Measurements from ENCODE around the gene RPGRIP1L.
"Not testable (repeated sequence)": the region's sequence is repeated elsewhere in the genome, so short reads cannot be mapped to it uniquely, and the experiment has no call there.

Gene RPGRIP1L

DNA sequence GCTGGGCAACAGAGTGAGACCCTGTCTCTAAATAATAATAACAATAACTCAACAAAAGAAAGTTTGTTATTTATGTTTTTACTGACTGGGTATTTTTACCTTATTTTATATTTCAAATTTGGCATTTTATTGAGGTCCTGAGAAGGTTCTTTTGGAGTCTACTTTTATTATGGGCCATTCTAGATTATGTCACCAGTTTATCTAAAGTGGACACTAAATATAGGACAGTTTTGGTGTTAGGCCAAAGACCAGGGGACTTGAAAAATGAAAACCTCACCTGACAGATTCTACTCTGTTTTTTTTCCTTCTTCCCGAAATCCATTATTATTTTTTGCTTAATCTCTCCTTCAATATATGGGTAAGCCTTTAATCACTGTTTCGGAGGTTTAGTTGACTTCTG is 8.4 kb upstream of the RPGRIP1L start:
- DNase-seq (ENCODE audit: low read depth) = no peak

DNA sequence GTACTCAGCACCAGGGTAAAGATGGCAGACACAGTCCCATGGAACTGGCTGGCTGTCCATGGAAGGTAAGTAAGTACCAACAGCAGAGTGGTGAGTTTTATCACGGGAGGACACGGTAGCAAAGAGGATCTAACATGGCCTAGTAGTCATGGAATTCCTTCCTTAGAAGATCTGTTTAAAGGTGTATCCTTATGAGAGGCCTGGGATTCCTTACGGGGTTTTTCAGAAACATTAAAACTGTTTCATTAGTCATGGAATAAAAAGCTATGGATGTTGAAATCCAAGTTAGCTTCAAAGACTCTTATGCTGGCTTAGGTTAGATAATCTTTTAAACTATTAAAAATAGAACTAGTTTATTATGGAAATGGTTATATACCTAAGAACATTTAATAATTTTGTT is 7.7 kb upstream of the RPGRIP1L start:
- no peak for DNase-seq (ENCODE audit: low read depth)

DNA sequence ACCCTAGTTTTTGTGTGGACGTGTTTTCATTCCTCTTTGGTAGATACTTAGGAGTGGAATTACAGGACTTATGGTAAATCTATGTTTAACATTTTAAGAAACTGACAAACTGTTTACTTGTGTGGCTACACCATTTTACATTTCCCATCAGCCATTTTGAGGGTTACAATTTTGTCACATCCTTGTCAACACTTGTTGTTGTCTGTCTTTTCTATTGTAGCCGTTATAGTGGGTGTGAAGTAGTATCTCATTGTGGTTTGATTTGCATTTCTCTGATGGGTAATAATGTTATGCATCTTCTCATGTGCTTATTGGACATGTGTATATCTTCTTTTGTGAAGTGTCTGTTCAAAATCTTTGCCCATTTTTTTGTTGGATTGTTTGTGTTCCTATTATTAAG is 4.8 kb upstream of the RPGRIP1L start:
- DNase-seq (ENCODE audit: low read depth) = no peak

DNA sequence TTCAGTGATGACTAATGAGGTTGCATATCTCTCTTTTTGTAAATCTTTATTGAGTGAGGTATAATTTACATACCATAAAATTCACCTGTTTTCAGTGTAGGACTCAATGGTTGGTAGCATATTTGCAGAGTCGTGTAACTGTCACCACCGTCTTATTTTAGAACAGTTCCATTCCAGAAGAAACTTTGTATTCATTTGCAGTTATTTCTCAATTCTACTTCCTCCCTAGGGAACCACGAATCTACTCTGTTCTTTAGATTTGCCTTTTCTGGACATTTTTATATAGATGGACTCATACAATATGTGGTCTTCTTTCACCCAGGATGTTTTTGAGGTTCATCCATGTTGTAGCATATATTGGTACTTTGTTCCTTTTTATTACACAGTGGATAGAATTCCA is 4.0 kb upstream of the RPGRIP1L start:
- no peak for DNase-seq (ENCODE audit: low read depth)

DNA sequence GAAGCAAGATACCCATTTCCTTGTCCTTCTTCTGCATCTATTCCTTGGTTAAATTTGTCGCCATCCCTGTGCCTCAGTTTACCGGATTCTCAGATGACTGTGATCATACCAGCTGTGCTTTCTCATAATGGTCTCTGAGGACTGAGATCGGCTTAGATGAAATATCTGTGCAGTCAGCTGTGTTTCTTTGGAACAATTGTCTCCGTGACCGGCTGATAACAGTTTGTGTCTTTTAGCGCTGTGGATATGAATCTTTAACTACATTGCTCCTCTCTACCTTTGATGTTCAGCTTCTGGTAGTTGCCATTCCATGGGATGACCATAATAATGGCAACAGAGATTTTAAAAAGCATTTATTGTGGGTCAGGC is 770 bp upstream of the RPGRIP1L start:
- no peak for DNase-seq (ENCODE audit: low read depth)

DNA sequence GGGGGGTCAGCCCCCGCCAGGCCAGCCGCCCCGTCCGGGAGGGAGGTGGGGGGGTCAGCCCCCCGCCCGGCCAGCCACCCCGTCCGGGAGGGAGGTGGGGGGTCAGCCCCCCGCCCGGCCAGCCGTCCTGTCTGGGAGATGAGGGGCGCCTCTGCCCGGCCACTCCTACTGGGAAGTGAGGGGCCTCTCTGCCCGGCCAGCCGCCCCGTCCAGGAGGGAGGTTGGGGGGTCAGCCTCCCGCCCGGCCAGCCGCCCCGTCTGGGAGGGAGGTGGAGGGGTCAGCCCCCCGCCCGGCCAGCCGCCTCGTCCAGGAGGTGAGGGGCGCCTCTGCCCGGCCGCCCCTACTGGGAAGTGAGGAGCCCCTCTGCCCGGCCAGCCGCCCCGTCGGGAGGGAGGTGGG is 5.4 kb downstream of the RPGRIP1L start:
- not testable (repeated sequence) for DNase-seq (ENCODE audit: low read depth)

DNA sequence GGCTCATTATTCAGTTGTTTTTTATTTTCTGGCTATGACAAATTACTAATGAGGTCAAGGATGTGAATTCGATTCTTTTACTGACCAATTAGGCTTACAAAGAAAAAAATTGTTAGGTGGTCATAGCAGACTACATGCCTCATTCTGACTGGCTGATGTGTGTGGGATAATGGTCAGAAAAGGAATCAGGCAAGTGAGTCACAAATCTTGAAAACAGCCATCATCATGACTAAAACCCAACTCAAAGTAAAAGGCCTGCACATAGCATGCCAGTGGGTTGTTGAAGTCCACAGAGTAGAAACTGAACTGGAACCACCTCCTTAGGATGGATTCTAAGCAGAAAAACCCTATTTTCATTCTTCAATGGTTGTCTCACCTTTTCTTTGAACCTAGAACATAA is 8.6 kb downstream of the RPGRIP1L start:
- DNase-seq (ENCODE audit: low read depth) = no peak

DNA sequence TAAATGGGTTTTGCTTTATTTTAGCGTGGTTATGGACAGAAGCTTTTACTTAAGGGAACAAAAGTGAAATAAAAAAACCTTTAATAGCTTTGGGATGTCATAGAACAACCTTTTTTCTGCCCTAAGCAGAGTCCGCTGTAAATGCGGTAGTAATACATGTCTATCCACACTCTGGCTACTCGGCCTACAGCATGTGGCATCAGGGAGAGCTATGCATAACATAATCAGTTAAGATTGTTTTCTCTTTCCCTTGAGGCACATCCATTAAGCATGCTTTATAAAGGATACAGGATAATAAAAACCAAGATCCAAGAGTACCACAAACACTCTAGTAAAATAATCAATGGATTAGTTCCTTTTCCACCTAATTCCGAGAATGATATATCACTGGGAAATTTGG is 10.3 kb downstream of the RPGRIP1L start:
- no peak for DNase-seq (ENCODE audit: low read depth)

DNA sequence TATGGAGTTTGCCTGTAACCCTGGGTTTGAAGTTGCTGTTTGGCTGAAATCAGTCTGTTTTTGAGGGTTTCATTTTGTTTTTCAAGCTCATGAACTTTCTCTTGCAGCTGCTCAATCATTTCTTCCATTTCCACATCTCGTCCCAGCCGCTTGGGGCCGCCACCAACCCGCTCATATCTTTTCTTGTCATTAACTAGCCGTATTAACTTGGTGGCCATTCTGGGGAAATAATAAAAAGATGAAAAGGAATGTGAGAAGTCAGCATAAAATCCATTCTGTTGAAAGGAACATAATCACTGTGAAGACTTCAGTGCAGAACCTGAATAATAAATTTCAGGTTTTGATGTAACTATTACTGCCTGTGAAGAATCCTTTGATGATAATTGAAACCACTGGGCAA is 11.5 kb downstream of the RPGRIP1L start:
- no peak for DNase-seq (ENCODE audit: low read depth)

DNA sequence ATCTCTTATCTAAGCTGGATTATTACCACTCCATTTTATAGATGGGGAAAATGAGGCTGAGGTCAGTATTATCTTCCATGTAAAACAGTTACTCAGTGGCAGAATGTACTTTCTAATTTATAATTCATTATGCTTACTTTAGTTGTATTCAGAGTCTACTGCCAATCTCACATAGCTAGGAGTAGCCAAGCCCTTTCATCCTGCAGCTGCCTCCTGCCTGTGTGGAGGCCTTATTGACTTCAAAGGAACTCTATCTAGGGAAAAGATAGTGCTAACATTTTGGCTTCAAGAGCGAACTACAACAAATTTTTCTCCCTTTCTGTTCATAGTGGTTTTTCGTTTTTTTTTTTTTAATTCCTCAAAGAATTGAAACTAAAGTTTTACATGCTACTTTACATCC is 12.9 kb downstream of the RPGRIP1L start:
- no peak for DNase-seq (ENCODE audit: low read depth)

DNA sequence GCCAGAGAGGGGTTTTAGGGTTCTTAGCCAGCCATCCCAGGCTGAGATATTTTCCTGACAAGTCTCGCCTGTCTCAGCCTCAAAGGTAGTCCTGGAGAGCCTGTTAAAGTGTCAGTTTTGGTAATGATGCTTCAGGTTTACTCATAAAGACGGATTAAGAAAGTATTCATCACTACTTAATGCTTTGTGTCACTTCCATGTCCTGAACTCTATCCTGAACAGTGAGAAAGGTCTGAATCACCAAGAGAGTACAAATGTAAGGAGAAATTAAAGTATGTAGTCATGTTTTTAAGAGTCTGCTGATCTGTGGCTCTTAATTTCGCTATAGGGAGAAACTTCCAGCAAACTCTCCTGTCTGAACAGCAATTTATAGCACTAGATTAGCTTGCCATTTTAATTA is 14.0 kb downstream of the RPGRIP1L start:
- no peak for DNase-seq (ENCODE audit: low read depth)

DNA sequence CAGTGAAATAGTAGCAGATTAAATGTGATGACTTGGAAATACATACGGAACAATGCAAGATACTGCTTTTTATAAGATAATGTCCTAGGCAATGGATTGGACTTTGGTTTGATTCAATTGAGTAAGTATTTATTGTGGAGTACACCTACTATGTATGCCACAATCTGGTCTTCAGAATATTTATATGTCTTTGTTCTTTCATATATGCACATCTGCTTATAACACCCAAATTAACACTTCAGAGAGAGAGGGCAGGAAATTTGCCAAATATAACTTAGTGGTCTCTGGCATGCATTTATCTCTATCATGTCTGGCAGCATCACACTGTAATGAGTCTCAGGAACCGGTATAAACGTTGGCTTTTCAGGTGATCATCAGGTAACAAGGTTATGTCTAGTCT is 16.9 kb downstream of the RPGRIP1L start:
- DNase-seq (ENCODE audit: low read depth) = no peak

DNA sequence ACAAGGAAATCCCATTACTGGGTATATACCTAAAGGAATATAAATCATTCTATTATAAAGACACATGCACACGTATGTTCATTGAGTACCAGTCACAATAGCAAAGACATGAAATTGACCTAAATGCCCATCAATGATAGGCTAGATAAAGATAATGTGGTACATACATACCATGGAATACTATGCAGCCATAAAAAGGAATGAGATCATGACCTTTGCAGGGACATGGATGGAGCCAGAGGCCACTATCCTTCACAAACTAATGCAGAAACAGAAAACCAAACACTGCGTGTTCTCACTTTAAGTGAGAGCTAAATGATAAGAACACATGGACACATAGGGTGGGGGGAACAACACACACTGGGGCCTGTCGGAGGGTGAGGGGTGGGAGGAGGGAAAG is 18.3 kb downstream of the RPGRIP1L start:
- not testable (repeated sequence) for DNase-seq (ENCODE audit: low read depth)

DNA sequence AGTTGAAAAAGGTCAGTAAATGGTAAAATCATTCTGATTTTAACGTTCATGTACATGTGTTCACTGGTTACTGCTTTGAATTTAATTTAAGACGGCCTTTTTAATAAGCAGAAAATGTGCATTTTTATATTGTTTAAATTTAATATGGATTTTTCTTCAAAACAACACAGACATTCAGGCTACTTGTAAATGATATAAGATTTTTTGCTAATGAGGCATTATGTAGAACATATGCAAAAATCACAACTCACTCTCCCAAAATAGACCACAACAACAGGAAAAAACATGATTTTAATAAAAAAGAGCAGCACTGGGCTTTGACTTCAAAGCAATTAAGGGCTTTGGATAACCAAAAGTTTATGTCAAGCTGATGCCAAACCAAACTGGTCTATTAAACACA is 22.3 kb downstream of the RPGRIP1L start:
- DNase-seq (ENCODE audit: low read depth) = no peak

DNA sequence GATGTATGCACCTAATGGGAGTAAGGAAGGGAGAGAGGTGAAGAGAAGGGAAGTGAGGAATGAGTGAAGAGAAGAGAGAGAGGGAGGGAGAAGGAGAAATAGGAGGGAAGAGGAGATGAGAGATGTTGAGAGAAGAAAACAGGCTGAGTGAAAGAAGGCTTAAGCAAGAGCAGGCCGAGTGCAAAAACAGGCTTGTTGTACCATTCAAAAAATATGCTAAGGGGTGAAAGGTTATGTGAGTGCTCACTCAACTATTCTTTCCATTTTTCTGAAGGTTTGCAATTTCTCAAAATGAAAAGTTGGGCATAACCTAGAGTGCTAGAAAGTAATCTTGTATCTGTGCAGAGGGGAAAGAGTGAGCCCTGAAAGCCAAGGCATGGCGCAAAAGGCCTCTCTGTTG is 22.9 kb downstream of the RPGRIP1L start:
- DNase-seq (ENCODE audit: low read depth) = no peak

DNA sequence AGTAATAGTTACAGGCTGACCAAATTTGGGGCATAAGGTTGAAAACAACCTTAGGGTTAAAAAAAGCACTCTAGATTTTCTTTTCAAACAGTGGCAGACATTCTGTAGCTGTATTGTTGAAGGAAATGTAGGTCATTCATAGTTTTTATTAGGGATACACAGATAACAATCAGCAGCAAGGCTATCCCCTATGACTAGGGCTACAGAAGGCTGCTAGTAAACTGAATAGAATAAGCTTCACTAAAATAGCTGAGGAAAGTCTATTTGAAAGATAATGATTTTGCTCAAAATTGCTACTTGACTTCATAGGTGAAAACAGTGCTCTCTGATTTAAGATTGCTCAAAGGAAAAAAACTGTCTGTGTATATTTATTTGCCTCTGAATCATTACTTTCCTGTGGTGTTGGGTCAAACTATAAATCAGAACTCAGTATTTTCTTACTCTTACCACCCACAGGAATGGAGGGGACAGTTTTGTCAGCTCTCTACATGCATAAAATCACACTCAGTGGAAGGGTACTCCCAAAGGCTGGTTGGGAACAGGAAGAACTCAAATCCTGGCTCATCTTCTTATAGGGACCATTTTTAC is 24.8 kb downstream of the RPGRIP1L start:
- DNase-seq (ENCODE audit: low read depth) = no peak

DNA sequence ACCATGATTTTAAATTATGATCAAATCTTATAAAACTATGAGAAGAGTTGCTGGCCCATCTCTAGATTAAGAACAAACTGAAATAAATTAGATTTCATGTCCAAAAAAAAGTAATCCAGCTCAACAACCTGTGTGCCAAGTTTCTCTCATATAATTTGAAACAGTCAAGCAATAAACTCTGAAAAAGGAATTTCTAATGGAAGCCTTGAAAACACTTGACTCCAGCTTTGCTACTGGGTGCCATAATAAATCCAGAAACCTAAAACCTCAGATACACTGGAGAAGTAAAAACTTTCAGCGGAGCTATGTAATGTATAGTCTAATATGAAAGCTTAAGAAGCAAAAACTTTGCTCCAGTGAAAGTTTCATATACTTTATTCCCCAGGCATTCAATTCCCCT is 25.5 kb downstream of the RPGRIP1L start:
- no peak for DNase-seq (ENCODE audit: low read depth)

DNA sequence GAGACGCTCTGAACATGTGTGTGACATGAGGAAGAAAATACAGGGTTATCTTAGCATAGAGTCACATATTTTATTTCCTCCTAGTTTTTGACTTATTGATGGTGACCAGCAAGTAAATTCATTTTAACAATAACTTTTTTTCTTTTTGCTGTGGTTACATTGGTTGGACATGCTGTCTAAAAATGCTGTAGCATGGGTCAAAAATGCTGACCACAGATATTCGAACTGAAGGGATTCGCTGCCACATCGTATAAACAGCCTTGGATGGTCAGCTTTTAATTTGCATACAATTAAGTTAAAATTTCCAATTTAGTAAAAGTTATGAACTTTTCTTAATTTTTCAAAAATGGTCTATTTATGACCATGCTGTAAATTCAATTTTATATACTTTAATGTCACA is 30.5 kb downstream of the RPGRIP1L start:
- DNase-seq (ENCODE audit: low read depth) = no peak

DNA sequence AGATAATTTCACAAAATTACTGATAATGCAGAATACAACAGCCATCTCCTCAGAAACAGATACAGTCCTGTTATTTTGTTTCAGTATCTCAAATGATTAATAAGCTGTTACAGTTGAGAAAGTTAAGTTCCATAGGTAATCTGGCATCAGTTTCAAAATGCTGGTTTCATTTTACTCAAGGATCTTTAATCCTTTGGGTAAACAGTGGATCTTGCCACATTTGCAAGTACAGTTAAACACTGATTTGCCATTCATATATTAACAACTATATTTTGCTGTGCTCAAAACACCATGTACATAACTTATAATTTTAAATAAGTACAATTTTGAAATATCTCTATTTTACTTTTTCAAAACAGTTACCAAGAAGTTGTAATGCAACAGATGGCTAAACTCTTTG is 31.2 kb downstream of the RPGRIP1L start:
- DNase-seq (ENCODE audit: low read depth) = no peak

DNA sequence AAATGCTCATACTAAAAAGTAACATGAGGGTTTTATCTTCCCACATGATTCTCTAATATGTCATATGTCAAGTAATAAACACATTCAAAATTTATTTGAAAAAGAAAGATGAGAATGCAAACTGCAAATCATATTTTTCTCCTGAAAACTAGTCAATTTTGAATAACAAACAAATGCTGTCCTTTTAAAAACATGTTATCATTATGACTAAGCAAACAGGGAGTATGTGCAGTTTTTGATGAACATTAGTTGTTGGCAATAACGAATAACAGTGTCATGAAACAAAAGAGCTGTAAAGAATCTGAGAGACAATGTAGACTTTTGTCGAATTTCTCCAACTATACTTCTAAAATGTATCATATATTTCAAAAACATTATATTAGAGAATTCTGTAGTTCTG is 34.8 kb downstream of the RPGRIP1L start:
- DNase-seq (ENCODE audit: low read depth) = no peak

DNA sequence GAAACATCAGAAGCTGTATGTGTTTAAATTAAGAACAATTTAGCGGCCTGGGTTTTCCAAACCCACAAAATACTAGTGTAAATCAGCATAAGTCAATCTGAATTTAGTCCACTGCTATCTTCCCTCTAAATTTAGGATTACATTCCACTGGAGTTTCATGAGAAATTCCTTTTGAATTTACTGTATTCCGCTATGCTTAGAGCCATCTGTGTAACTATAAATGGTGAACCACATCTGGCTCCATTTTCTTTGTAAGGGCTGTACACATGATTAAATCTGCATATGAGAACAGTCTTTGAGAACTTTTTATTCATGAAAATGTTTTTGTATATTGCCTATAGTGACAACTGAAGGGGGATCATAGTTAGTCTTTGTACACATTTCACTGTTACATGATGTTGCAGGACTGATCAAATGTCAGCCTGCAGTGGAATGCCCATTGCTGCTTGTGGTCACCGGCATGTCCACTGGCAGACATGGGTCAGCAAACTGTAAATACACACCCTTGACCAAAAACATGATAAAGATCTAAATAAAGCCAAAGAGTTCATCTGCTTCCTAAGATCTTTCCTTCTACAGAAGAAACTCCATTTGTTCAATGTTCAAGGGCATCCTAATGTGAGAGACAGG is 36.8 kb downstream of the RPGRIP1L start:
- DNase-seq (ENCODE audit: low read depth) = no peak

DNA sequence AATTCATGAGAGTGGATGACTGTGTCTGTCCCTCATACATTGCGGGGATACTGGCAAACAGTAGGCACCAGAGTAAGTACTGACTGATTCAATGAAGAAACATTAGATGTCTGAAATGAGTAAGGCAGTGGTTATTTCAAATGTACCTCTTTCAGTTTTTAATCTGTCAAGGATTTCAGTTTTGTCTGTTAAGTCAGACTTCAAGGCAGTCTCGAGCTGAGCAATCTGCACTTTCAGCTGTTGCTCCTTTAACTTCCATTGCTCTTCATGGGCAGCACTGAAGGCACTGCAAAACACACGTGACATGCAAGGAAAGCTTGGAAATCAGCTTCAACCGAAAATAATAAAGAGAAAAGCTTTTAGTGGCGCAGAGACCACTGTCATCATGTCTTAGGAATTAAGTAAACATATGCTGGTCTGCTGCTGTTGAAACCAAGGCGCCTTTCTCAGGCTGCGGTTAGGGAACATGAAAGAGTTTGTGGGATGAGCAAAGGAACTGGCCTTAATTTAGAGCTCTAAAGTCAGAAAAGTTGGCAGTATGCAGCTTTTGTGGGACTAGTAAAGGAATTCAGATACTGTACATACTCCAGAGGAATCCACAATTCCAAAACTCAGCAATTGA is 38.8 kb downstream of the RPGRIP1L start:
- no peak for DNase-seq (ENCODE audit: low read depth)

DNA sequence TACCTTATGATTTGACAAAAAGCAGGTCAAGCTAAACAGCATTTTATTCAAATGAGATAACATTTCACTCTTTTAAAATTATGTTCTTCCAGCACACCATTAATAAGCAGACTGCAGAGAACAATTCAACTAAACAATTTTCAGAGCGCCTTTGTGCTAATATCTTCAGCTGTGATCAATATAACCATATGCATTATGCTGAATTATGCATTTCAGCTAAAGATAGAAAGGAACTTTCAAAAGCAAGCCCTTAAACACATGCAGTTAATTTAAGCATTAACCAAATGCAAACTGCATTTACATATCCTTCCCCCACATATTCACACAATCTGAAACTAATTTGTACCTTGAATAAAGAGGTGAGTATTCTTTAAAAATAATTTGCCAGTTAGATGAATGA is 41.6 kb downstream of the RPGRIP1L start:
- no peak for DNase-seq (ENCODE audit: low read depth)

DNA sequence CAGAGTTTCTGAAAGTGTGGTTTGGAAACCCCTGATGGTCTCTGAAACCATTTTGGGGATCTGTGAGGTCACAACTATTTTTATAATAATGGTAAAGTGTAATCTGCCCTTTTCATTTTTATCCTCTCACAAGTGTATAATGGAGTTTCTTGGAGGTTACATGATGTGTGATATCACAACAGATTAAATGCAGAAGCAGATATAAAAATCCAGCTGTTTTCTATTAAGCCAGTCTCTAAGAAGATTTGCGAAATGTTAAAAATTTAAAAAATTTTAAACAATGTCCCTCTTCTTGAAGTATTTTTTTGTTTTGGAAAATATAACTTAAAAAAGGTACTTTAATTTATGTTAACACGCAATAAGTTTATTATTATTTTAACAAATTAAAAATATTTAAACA is 48.7 kb downstream of the RPGRIP1L start:
- no peak for DNase-seq (ENCODE audit: low read depth)
